HG03175 (cell line): ENCODE results near the gene STOX2.
"Not testable (repeated sequence)": the region's sequence is repeated elsewhere in the genome, so short reads cannot be mapped to it uniquely, and the experiment has no call there.

ENCODE experiments used
- ATAC-seq: cut with Tn5 transposase; IDR thresholded peaks from one replicate; pipeline ENCODE4 v1.9.1; 2021; ENCODE audit warnings: mild to moderate bottlenecking, moderate library complexity; ENCODE audit not compliant: unreplicated experiment

STOX2 gene

DNA sequence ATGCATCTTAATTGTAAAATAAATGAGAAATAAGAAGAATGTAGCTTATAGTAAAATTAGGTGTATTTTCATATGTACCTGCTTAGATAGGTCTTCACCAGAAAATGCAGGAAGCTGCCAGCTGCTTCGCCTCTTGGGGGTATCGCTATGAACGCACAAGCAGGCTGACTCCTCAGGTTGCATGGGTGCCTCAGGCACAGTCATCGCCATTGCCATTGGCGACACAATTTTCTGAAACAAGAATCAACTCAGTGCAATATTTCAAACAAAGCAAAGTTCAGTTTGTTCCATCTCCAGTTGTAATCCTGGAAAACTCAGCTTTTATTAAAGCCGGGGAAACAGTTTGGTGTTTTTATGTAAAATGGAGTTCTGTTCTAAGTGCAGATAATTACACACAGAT is 29.7 kb downstream of the STOX2 start:
- no peak for ATAC-seq

DNA sequence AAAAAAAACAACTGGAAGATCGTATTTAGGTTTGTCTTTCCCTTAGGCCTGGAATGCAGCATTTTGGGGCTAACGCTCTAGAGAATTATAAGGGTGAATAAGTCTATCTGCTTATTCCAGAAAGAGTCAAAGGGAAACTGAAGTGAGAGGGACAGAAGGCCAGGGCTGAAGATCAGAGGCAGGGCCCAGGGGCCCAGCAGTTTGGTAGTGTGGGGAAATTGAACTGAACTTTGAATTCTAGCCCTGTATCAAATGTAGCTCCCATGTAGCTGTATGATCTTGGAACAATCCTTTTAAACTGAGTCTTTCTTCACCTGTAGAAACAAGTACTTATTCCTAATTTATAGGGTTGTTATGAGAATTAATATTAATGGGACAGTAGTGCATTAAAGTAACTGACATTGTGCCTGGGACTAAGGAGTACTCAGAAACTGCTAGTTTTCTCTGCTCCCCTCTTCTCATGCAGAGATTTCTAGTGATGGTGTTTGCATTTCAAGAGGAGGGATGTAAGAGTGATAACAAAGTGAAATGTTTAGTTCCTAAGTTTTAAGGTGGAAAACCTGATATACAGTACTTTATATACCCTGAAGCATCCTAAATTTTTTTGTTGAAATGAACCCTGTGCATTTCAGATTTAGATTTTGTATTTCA is 30.4 kb downstream of the STOX2 start:
- no peak for ATAC-seq

DNA sequence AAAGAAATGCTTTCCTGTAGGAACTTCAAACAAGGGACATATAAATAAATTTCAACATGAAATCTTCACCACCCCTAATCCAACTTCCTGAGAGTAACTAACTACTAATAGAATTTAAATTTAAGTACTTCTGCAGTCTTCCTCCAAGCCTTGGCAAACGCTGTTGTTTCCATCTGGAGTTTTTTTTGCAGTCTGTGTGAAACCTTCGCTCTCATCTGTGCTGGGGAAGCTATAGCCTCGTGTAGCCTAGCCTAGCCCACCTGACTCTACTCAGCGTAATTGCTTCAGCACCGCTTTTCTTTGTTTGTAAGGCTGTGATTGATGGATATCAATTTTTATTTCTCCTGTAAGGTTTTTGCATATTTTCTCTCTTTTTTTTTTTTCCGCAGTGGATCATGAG is 30.9 kb downstream of the STOX2 start:
- no peak for ATAC-seq

DNA sequence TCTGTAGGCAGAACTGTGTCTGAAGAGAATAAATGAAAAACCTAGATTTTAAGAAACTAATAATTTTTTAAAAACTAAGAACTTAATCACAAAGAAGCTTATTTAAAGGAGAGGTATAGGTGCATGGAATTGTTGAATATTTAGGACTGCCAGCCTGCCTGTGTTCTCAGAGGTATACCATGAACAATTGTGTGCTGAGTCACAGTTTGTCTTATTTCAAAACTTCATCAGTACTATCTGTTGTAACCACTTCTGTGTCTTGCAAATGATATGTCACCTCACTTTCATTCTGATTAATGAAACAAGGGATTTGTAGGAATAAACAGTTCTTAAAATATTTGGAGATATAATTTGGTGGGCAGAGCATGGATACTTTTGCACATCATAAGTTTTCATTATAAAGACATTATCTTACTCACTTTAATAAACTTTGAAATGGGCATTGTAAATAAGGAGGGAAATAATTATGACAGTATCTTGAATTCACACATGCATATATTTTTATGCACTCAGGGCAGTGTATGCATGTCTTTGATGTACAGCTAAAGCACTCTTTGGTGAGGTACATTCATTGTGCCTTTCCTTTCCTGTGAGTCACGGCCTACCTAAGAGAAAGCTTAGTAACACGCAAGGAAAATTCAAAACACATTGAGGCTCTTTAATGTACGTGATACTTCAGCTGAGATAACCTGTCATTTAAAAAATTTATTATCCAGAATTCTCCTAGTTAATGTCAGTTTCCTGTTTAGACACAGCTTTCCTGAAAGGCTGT is 31.7 kb downstream of the STOX2 start:
- no peak for ATAC-seq

DNA sequence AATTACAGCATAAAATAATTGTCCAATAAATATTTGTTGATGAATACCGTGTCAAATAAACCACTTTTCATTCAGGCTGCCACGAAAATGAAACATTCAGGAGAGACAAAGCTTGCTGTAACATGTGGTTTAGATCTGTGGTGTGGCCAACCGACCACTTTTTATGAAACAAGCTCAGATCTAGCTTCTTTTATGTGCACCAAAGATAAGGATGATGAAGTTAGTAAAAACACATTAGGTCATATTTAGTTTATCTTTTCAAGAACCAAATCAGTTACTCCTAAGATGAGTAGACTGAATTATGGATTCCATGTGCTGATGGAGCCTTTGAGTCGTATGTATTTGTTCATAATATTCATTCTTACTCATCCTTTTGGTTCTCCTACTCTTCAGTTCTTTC is 35.8 kb downstream of the STOX2 start:
- no peak for ATAC-seq

DNA sequence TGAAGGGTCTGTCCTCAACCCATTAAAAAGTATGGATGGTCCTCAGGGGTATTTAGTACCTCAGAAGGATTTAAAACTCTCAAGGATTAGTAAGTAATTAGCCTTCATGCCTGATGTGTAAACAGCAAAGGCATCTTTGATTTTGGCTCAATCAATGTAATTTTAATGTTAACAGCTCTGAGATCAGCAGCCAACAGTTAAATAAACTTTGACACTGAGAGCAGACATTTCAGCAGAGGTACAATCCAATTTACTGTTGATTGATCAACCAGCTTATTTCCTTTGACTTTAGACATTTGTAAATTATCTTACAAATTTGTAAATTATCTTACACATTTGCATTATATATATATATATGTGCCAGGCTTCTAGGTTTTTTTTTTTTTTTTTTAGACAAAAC is 36.9 kb downstream of the STOX2 start:
- no peak for ATAC-seq

DNA sequence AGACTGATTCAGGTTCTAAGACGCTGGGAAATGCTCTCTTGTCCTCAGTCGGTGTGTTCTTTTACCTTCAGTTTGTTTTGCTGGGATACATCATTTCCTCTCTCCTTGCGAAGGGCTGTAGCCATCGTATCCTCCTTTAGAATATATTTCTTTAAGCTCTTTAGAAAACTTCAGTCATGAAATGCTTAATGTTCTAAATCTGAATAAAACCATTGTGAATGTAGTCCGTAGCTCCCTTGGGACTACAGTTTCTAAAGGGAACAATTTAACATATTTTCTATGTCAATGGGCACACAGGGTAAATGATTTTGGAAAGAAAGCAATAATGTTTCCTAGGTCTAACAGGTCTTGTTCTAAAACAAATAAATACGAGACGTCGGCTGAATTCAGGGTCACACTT is 40.6 kb downstream of the STOX2 start:
- no peak for ATAC-seq

DNA sequence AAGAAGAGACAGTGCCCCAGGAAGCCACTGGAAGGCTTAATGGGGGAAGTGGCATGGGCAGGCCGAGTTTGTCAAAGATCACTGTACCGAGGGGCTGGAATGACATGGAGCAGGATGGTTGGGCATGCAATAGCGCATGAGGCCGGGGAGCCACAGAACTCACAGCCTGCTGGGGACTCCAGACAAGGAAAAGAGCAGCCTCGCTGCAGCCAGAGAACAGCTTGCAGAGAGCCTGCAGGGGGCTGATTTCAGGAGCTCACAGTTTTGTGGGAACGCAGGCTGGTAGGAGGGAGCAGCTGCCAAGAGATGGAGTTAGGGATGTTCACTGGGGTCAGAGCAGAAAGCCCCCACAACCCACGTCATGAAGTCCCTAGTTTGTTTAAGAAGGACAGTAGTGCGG is 45.4 kb downstream of the STOX2 start:
- ATAC-seq = no peak

DNA sequence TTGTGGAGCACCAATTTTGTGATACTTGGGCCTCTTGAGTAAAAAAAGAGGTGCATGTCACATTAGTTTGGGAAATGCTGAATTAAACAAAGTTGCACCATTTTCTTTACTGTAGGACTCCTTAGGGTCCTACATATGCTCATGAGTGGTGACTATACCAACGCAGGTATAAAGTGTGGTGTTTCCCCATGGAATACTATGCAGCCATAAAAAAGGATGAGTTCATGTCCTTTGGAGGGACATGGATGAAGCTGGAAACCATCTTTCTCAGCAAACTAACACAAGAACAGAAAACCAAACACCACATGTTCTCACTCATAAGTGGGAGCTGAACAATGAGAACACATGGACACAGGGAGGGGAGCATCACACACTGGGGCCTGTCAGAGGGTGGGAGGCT is 47.5 kb downstream of the STOX2 start:
- ATAC-seq = not testable (repeated sequence)

DNA sequence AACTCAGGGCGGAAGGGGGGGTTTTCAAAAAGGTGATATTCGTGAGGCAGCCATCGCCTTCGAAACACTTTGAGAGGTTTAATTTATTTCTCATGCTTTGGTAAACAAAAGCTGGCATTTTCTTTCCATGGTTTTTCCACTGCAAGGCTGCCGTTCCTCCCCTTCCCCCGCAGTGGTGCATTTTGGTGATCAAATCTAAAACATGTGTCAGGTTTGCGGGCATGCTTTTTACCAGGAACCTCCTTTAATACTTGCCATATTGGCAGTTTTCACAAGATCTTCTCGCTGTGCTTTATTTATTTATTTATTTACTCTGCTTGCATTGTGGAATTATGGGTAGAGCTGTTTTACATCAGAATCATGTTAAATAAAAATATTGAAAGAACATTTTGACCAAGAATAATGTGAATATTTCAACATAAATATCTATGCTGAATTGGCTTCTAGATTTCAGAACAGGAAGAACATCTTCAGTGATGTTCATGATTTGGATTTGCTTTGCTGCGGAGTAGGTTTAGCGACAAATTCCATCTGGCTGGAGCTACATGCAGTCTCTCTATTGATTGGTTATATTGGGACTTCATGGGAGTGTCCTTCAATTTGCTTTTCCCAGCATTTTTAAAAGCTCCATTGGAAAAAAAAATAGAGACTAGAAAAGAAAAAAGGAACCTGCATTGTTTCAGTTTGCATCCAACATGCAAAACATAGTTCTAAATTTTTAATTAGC is 54.4 kb downstream of the STOX2 start:
- ATAC-seq = no peak

DNA sequence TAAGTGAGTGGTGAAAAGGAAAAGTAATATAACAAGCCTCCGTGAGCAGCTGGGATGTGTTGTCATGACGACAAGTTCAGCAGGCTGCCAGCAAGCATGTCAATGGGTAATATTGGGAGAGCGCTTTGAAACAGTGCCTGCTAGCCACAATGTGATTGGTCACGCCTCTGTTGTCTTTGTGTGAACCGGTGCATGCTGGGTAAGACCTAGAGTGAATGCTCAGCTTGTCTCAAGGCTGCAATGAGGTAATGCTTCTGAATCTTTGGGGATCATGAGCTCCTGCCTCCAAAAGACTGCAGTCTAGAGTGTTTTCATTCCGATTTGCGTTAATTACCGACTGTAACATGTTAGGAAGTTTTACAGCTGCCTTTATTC is 54.9 kb downstream of the STOX2 start:
- no peak for ATAC-seq

DNA sequence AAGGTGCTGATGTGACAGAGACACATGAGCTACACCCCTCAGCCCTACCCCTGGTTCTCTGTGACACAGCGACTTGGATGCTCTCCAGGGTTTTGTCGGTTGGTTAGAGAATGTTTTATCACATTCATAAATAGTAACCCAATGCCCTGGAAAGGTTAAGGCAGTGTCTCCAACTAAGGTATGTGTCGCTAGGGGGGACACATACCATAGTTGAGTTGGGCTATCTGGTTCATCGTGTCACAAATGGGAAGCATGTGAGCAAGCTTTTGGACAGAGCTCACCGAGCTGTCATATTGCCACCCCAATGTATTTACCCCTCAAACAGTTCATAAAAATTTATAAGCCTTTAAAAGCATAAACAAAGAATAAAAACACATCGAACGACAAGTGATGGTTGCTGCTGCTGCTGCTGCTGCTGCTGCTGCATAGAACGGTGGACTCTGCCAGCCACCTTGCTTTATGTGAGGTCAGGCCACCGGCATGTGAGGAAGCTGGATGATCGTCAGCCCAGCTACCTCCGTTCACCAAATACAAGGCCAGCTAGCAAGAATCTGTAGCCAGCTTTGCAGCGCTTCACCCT is 55.9 kb downstream of the STOX2 start:
- no peak for ATAC-seq

DNA sequence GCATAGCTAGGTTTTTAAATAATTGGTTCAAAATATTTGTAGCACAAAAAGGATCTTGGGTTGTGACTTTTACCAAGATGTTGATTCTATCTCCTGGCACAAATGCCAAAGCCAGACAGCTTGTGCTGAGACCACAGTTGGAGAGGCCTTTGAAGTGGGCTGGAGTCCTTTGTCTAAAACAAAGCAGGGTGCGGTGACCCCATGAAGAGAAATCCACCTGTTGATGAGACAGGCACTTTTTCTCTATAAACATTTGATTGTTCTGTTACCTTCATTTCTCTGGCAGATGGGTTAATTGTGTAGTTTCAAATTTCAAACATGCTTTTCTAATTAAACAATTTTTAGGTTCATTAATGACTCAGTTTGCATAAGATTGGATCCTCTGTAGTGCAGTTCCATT is 56.7 kb downstream of the STOX2 start:
- ATAC-seq = no peak

DNA sequence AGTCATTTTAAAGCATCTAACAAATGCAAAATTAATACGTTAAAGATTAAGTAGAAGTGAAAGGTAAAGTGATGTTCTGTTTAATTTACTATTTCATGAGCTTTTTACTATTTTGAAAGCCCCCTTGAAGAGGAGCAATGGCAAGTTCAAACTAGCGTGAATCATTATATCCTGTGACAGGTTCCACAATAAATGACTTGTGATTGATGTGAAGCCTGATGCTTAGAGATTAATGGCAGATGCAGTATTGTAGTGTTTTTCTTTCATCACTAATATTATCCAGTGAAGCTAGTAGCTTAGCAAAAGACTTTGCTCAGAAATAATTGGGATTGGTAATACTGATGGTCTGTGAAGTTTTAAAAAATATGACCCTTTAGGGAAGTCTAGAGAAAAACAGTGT is 57.3 kb downstream of the STOX2 start:
- no peak for ATAC-seq

DNA sequence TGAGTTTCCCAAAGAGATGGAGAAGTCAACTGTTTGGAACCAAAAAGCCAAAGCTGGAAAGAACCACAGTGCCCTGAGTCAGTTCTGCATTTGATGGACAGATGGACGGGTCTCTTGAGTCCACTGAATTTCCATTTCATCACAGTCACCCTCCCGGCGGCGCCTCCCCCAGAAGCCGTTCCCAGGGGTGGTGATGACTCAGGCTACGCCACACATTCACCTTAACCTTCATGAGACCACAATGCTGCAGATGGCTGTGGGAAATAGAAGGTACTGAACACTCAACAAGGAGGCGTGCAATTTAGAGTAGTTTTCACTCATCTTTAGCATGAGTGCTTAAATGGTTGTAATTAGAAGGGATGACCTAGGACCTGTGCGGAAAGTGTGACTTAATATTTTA is 61.3 kb downstream of the STOX2 start:
- ATAC-seq = no peak

DNA sequence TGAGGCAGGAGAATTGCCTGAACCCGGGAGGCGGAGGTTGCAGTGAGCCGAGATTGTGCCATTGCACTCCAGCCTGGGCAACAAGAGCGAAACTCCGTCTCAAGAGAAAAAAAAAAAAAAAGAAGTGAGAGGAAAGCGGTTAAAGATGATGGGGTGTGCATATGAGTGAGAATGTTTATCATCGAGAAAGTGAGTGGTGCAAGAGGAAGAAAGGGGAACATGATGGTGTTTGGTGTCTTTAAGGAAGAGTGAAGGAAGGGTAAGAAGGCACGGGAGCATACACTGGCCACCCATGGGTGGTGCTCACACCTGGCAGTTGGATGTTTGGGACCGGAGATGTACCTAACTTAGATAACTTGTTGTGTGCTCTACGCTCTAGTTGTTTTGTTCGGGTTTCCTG is 62.2 kb downstream of the STOX2 start:
- ATAC-seq = no peak

DNA sequence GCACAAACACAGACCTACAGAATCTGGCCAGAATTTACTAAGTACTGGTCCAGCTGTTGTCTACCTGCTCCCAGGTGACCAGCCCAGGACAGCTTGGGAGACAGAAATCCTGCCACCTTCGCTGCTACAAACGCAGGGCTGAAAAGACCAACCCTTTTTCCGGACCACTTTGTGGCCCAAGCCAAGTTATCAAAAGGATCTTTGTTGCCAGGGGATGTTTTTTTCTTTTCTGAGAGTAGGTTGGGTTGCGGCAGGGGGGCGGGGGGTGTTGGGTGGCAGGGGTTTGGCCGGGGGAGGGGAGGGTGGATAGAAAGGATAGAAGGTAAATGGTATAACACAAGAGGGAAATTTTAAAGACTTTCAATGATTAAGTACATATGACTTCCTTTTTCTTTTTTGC is 63.4 kb downstream of the STOX2 start:
- ATAC-seq = no peak

DNA sequence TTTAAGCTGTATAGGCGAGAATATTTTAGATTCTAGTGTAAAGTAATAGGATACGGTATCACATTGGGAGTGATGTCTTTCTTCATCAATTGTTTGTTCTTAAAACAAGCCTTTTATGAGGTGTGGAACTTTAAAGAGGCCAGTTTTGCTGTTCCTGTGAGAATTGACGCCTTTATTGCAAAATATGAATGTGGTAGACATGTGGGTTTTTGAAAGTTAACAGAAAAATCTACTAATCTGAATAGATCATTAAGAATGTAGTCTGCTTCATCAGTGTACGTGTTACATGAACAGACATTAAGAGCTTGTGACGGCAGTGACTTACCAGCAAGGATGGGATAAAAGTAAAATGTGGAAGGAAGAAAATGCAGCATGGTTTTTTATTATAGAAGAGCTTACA is 63.8 kb downstream of the STOX2 start:
- no peak for ATAC-seq

DNA sequence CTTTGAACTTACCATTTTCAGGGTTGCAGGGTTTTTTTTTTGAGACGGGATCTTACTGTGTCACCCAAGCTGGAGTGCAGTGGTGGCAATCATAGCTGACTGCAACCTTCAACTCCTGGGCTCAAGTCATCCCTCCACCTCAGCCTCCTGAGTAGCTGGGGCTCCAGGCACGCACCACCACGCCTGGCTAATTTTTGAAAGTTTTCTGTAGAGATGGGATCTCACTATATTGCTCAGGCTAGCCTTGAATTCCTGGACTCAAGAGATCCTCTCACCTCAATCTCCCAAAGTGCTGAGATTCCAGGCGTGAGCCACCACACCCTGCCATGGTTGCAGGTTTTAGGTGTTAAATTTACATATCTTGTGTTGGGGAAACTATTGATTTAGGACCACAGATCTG is 64.5 kb downstream of the STOX2 start:
- ATAC-seq = no peak

DNA sequence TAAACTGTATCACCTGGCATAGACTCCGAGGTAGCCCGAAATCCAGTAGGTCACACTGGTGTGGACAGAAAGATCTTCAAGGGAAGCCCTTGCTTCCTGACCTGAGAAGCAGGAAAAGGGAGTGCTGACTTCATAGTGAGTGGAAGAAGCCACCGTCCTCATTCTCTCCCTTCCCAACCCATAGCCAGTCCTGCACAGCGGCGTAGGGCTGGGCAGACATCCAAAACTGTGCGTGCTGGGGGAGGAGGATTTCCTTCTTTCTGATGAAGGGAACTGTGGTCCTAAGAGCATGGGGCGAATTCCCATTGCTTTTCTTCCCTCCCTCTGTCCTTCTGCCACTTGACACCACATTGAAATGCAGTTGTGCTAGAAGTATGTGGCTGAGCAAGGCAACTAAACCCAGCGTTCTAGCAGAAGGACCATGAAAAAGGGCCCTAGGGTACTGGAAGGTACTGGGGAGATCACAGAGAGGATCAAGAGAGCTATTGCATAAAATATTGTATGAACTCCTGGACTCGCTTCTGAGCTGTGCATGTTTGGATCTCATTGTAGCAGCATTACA is 66.9 kb downstream of the STOX2 start:
- no peak for ATAC-seq

DNA sequence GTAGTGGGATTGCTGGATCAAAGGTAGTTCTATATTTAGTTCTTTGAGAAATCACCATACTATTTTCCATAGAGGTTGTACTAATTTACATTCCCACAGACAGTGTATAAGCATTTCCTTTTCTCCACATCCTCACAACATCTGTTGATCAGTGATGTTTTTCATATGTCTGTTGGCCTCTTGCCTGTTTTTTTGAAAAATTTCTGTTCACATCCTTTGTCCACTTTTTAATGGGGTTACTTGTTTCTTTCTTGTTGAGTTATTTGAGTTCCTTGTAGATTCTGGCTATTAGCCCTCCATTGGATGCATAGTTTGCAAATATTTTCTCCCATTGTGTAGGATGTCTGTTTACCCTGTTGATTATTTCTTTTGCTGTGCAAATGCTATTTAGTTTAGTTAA is 72.6 kb downstream of the STOX2 start:
- no peak for ATAC-seq

DNA sequence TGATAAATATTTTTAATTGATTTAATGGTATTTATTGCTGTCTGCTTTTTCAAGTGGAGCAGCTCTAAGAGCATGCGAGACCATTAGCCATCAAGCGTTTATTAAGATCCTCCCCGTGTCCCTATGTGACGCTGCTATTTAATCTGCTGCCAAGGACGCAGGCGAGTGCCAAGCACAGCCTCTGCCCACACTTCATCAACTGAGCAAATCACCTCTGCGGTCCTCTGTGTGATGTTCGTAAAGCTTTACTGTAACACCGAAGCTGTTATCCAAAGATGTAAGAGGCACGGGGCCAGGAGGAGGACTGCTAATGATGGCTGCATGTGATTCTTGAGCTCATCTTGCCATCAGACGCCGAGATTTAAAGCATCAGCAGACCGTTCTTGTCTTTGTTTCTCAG is 79.5 kb downstream of the STOX2 start:
- no peak for ATAC-seq
